PC-9 (cell line): ENCODE data around the gene CCSAP. TPM values are rescaled to one million over a fixed set of nuclear protein-coding genes. Genes with fewer than 3 reads are reported as not detected.
"Not testable (repeated sequence)": the region's sequence is repeated elsewhere in the genome, so short reads cannot be mapped to it uniquely, and the experiment has no call there.

ENCODE experiments used
- BruUV-seq: library from RNA; stranded (reverse); fragments of 400-500 nt; replicated peaks from 2 replicates; lab custom pipeline; 2021; lab: Mats Ljungman, UMichigan
- CTCF ChIA-PET: fragments of 300-600 bp; sonication (Branson Sonifier 250); formaldehyde crosslinking; loops from one replicate; lab custom pipeline; 2022; ENCODE audit warnings: antibody characterized with exemption; lab: Charles Lee
- POLR2A ChIA-PET: fragments of 300-600 bp; sonication (Branson Sonifier 250); formaldehyde crosslinking; loops from one replicate; lab custom pipeline; 2022; ENCODE audit warnings: antibody characterized with exemption; ENCODE audit not compliant: unreplicated experiment; lab: Charles Lee
- DNase-seq, 2 experiments: peaks; one replicate each; pipeline versions ENCODE4 v3.0.0 to v3.0.0-alpha.2; 2015 to 2022; ENCODE audit warnings: mixed read lengths in 1 of 2
- H2AFZ ChIP-seq: fragments of 200-600 bp; sonication (generic); 2 replicates; pipeline ENCODE4 v1.8.1; 2017; ENCODE audit warnings: antibody characterized with exemption
- H3F3A ChIP-seq: fragments of 200-600 bp; sonication (generic); 2 replicates; pipeline ENCODE4 v1.8.1; 2017; ENCODE audit warnings: antibody characterized with exemption, mild to moderate bottlenecking, low read depth; ENCODE audit not compliant: insufficient read depth
- H3K27ac ChIP-seq: fragments of 200-600 bp; sonication (generic); 2 replicates; pipeline ENCODE4 v1.6.1; 2016; ENCODE audit warnings: mixed run types
- H3K27me3 ChIP-seq: fragments of 200-600 bp; sonication (generic); 2 replicates; pipeline ENCODE4 v1.6.1; 2016; ENCODE audit warnings: low read depth, mixed run types; ENCODE audit not compliant: insufficient read depth
- H3K36me3 ChIP-seq: fragments of 200-600 bp; sonication (generic); 2 replicates; pipeline ENCODE4 v1.6.1; 2016; ENCODE audit warnings: low read depth, mixed run types
- H3K4me1 ChIP-seq: fragments of 200-600 bp; sonication (generic); replicated peaks from 2 replicates; pipeline ENCODE4 v1.6.1; 2016; ENCODE audit warnings: mixed run types; ENCODE audit not compliant: insufficient read depth
- H3K4me2 ChIP-seq: fragments of 200-600 bp; sonication (generic); 2 replicates; pipeline ENCODE4 v1.6.1; 2017; ENCODE audit warnings: mixed run types
- H3K4me3 ChIP-seq: fragments of 200-600 bp; sonication (generic); 2 replicates; pipeline ENCODE4 v1.6.1; 2016; ENCODE audit warnings: mixed run types
- H3K79me2 ChIP-seq: fragments of 200-600 bp; sonication (generic); 2 replicates; pipeline ENCODE4 v1.6.1; 2017; ENCODE audit warnings: low read depth, mixed run types
- H3K9me2 ChIP-seq: fragments of 200-600 bp; sonication (generic); 2 replicates; pipeline ENCODE4 v1.8.1; 2017; ENCODE audit warnings: mild to moderate bottlenecking; ENCODE audit not compliant: insufficient read depth
- H3K9me3 ChIP-seq: fragments of 200-600 bp; sonication (generic); 2 replicates; pipeline ENCODE4 v1.8.1; 2016; ENCODE audit warnings: low read depth; ENCODE audit not compliant: insufficient read depth
- H4K20me1 ChIP-seq: fragments of 200-600 bp; sonication (generic); 2 replicates; pipeline ENCODE4 v1.8.1; 2017; ENCODE audit not compliant: insufficient read depth
- CTCF ChIP-seq: fragments of 200-600 bp; sonication (generic); conservative IDR thresholded peaks from 2 replicates; pipeline ENCODE4 v1.6.1; 2017; ENCODE audit warnings: mixed run types, antibody characterized with exemption, mild to moderate bottlenecking, moderate library complexity
- EZH2 ChIP-seq: fragments of 200-600 bp; sonication (generic); IDR thresholded peaks from 2 replicates; pipeline ENCODE4 v1.8.0; 2017; ENCODE audit warnings: antibody characterized with exemption, low read depth
- intact Hi-C: fragments of 100-400 bp; cut with micrococcal nuclease; formaldehyde crosslinking; loops from one replicate; pipeline ENCODE4 v1.10.0; 2022; ENCODE audit not compliant: unreplicated experiment
- total RNA-seq: library from RNA; stranded (reverse); gene quantifications from 2 replicates; pipeline ENCODE4 v1.2.3, GENCODE V29; 2021

Gene CCSAP
- total RNA-seq, 1 experiment from 2014 or later, result 6.7 TPM

DNA sequence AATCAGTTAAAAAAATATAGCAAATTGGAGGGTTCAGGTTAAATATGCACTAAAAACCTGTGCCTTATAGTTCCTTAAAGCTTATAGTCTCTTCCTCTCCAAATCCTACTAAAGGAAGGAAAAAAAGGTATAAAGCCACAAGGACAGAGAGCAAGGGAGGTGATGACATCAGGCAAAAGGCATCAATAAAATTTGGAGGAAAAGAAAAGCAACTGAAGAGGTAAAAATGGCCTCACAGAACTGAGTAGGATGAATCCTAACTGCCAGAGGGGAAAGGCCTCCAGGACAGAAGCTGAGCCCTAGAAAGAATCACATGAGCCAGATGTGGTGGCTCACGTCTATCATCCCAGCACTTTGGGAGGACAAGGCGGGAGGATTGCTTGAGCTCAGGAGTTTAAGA, 8.1 kb downstream of the CCSAP start:
- no peak for DNase-seq
- Histone ChIP-seq H3K27me3 (no peaks in the 10 kb centered on the region), H3K4me2 (no peak overlapping the region), H3F3A (no peaks in the 10 kb centered on the region), H4K20me1 (no peaks in the 10 kb centered on the region), H3K9me3 (no peaks in the 10 kb centered on the region), H3K79me2 (0 out of 2 replicates have a peak, but pooled peaks cover 6% of the 10 kb centered on the region), H3K27ac (no peak overlapping the region), H2AFZ (no peak overlapping the region), H3K9me2 (no peaks in the 10 kb centered on the region), H3K4me1 (peaks cover under 1% of the 10 kb centered on the region; the same call in 1 of the 2 replicates), H3K4me3 (no peak overlapping the region), H3K36me3 (no peaks in the 10 kb centered on the region)
- TF ChIP-seq CTCF (no peak), EZH2 (no peak)
- ChIA-PET CTCF (no interaction called here), POLR2A (no interaction called here)
- intact Hi-C loops, result no loop called here
- no TSS peak for BruUV-seq

DNA sequence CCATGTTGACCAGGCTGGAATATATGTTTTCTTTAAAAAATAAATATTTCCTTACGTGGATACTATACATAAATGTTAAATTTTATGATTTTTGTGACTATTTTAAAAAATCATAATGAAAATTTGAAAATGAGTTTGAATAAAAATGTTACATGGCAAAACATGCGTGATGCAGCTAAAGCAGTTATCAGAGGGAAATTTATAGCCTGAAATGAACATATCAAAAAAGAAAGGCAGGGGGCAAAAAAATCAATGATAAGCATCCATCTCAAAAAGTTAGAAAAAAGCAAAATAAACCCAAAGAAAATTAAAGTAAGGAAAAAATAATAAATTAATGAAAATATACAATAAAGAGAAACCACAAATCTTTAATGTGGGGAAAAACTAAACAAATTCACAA, 8.6 kb downstream of the CCSAP start:
- intact Hi-C loops, result no loop called here
- no peak overlapping the region for H2AFZ ChIP-seq
- H4K20me1 ChIP-seq, result no peaks in the 10 kb centered on the region
- no peaks in the 10 kb centered on the region for H3K9me3 ChIP-seq
- ChIA-PET CTCF (no interaction called here), POLR2A (no interaction called here)
- BruUV-seq, result no TSS peak
- no peaks in the 10 kb centered on the region for H3K36me3 ChIP-seq
- TF ChIP-seq EZH2 (no peak), CTCF (no peak)
- 0 out of 2 replicates have a peak, but pooled peaks cover 6% of the 10 kb centered on the region for H3K79me2 ChIP-seq
- no peaks in the 10 kb centered on the region for H3K27me3 ChIP-seq
- H3F3A ChIP-seq, result no peaks in the 10 kb centered on the region
- no peaks in the 10 kb centered on the region for H3K9me2 ChIP-seq
- no peaks in the 10 kb centered on the region; the same call in 1 of the 2 replicates for H3K4me1 ChIP-seq
- H3K4me2 ChIP-seq, result no peak overlapping the region
- no peak overlapping the region for H3K27ac ChIP-seq
- H3K4me3 ChIP-seq, result no peak overlapping the region
- no peak for DNase-seq

DNA sequence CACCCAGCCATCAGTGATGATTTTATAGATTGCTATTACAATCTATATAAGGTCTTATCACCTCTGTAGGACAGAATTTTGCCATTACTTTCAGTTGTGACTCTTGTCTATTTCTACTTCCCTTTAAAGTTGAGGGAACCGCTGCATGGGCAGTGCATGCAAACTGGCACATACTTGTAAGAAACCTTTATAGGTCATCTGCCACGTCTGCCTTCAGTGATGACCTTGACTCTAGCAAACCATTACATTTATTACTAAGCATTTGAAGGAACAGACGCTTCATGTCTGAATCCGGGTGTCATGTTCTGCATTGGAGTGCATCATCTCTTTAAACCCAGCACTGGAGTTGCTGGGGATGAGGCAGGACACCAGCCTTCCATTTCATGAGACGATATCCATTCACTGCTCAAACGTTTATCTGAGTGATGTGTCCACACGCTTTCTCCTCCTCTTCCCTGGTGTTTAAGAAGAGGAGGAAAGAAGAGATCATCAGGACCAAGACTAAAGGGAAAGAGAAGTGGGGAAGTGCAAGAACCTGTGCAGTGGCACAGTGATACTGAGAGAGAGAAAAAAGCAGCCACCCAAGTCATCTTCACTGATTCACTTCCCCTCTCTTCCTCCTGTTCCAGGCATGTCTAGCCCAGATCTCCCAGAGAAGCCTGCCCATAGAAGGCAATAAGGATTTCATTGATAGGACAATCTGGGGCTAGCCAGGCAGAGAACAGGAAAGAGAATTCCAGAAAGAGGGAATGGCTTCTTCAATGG, 14.1 kb downstream of the CCSAP start:
- H3K27ac ChIP-seq, result no peak overlapping the region
- H3K4me2 ChIP-seq, result no peak overlapping the region
- H3F3A ChIP-seq, result no peaks in the 10 kb centered on the region
- no peak overlapping the region for H2AFZ ChIP-seq
- no peaks in the 10 kb centered on the region for H3K4me1 ChIP-seq
- ChIA-PET POLR2A (no interaction called here), CTCF (no interaction called here)
- H3K9me2 ChIP-seq, result no peaks in the 10 kb centered on the region
- no peaks in the 10 kb centered on the region for H3K27me3 ChIP-seq
- BruUV-seq, result no TSS peak
- H3K36me3 ChIP-seq, result no peaks in the 10 kb centered on the region
- no peak overlapping the region for H3K4me3 ChIP-seq
- H4K20me1 ChIP-seq, result no peaks in the 10 kb centered on the region
- DNase-seq, result no peak
- H3K79me2 ChIP-seq, result no peaks in the 10 kb centered on the region
- H3K9me3 ChIP-seq, result no peaks in the 10 kb centered on the region
- intact Hi-C loops, result no loop called here
- TF ChIP-seq EZH2, result no peak
- no peak for TF ChIP-seq CTCF

GRCh38 chr1:229327765-229328164, 15.1 kb downstream of the CCSAP start:
- intact Hi-C loops, CTCF ChIA-PET, H3F3A ChIP-seq, H3K9me3 ChIP-seq, H3K79me2 ChIP-seq, H4K20me1 ChIP-seq, H3K36me3 ChIP-seq, H3K4me2 ChIP-seq, H3K4me3 ChIP-seq, H3K27me3 ChIP-seq, H2AFZ ChIP-seq, BruUV-seq, POLR2A ChIA-PET, H3K9me2 ChIP-seq, H3K27ac ChIP-seq, DNase-seq, H3K4me1 ChIP-seq: not testable (repeated sequence)
